Kidney epithelial cell (primary cell): ENCODE measurements around the gene ADAM23. TPM values are rescaled to one million over a fixed set of nuclear protein-coding genes. Genes with fewer than 3 reads are reported as not detected.
"Not testable (repeated sequence)": the region's sequence is repeated elsewhere in the genome, so short reads cannot be mapped to it uniquely, and the experiment has no call there.

Experiments used
- DNase-seq: peaks from one replicate; pipeline ENCODE4 v3.0.0-alpha.2; 2010; ENCODE audit warnings: low read depth
- H3K27me3 ChIP-seq: 2 replicates; pipeline ENCODE4 v1.6.0; 2011; ENCODE audit warnings: low read length; ENCODE audit not compliant: control insufficient read depth, insufficient read depth
- H3K36me3 ChIP-seq: 2 replicates; pipeline ENCODE4 v1.5.1; 2011; ENCODE audit warnings: low read length; ENCODE audit not compliant: control insufficient read depth, insufficient read depth
- H3K4me3 ChIP-seq: 2 replicates; pipeline ENCODE4 v1.5.1; 2011; ENCODE audit warnings: low read depth, mild to moderate bottlenecking, control low read depth, low read length
- CTCF ChIP-seq: IDR thresholded peaks from 2 replicates; pipeline ENCODE4 v1.5.1; 2011; ENCODE audit warnings: mild to moderate bottlenecking, moderate library complexity, low read length, control low read depth, inconsistent platforms; ENCODE audit not compliant: insufficient read depth, poor library complexity, severe bottlenecking
- total RNA-seq: library from RNA; depleted of rRNA; stranded (reverse); fragments of >200 nt; gene quantifications from 2 replicates; pipeline ENCODE4 v1.2.3, GENCODE V29; 2015

The ADAM23 gene
- 0.21 and 0.62 TPM in 2 replicates for total RNA-seq

GRCh38 chr2:206442833-206443734 is at the start of gene ADAM23:
TSS of gene ADAM23 (plus strand) at chr2:206443532. CDS start at chr2:206443867, 335 bp downstream.
- peaks cover 32% of the 10 kb centered on the region for H3K27me3 ChIP-seq
- no peaks in the 10 kb centered on the region for H3K36me3 ChIP-seq
- TF ChIP-seq CTCF, result peak; percentile 28
- peak within 1 kb of the TSS; percentile 23 for H3K4me3 ChIP-seq
- no peak for DNase-seq

- no peaks in the 10 kb centered on the region for H3K27me3 ChIP-seq
- DNase-seq, result no peak
These were observed 47.1 kb upstream of the ADAM23 start for GRCh38 chr2:206396211-206396610.

GRCh38 chr2:206402956-206403569 is 40.3 kb upstream of the ADAM23 start:
- H3K36me3 ChIP-seq, H3K27me3 ChIP-seq, H3K4me3 ChIP-seq, DNase-seq: not testable (repeated sequence)

More at GRCh38 chr2:206396211-206396610, 47.1 kb upstream of the ADAM23 start:
- TF ChIP-seq CTCF, result no peak
- Histone ChIP-seq H3K36me3 (no peaks in the 10 kb centered on the region), H3K4me3 (no peak overlapping the region)

GRCh38 chr2:206408323-206409320 is 34.7 kb upstream of the ADAM23 start:
- no peak for DNase-seq
- no peak for TF ChIP-seq CTCF
- Histone ChIP-seq H3K27me3 (no peaks in the 10 kb centered on the region), H3K36me3 (no peaks in the 10 kb centered on the region), H3K4me3 (no peak overlapping the region)

- H3K4me3 ChIP-seq, result no peak overlapping the region
- TF ChIP-seq CTCF, result no peak
- no peak for DNase-seq
- H3K27me3 ChIP-seq, result no peaks in the 10 kb centered on the region
- no peaks in the 10 kb centered on the region for H3K36me3 ChIP-seq
These were observed 32.6 kb upstream of the ADAM23 start for GRCh38 chr2:206410714-206411113.
